ENCODE results near the gene LDB3. TPM values are rescaled to one million over a fixed set of nuclear protein-coding genes. Genes with fewer than 3 reads are reported as not detected.

The LDB3 gene
- total RNA-seq, 2 donors from 2014 or later, result 0.66 to 0.78 TPM

GRCh38 chr10:86727470-86727869 lies 59.2 kb downstream of the LDB3 start:
- H3K9me3 ChIP-seq, result no peaks in the 10 kb centered on the region
- ATAC-seq (no peak), DNase-seq (no peak)
- H3K4me3 ChIP-seq, result no peak overlapping the region
- peaks cover 7% of the 10 kb centered on the region for H3K4me1 ChIP-seq
- TF ChIP-seq POLR2A (IDR thresholded peaks at IDR 0.05) (no peak), CTCF (IDR thresholded peaks at IDR 0.05) (no peak)
- no peak overlapping the region for H3K27ac ChIP-seq
- intact Hi-C loops (cut with DNase I), result no loop called here
- H3K27me3 ChIP-seq, result no peaks in the 10 kb centered on the region
- no peaks in the 10 kb centered on the region for H3K36me3 ChIP-seq (replicated peaks in 1 of 2; ENCODE audit: insufficient read depth in 1 of 2, low read depth in 2 of 2)
- WGBS, 2 donors, result 76 to 83% methylated on average over 6 of the region's 6 CpGs

- 86 to 90% methylated on average over 3 of the region's 3 CpGs for WGBS, 2 donors
- no peaks in the 10 kb centered on the region for H3K36me3 ChIP-seq (replicated peaks in 1 of 2; ENCODE audit: insufficient read depth in 1 of 2, low read depth in 2 of 2)
- DNase-seq, result no peak
- no peak overlapping the region for H3K27ac ChIP-seq
- H3K4me1 ChIP-seq, result peaks cover 7% of the 10 kb centered on the region
- no peaks in the 10 kb centered on the region for H3K27me3 ChIP-seq
- intact Hi-C loops (cut with DNase I), result no loop called here
- ATAC-seq, result no peak
- no peak overlapping the region for H3K4me3 ChIP-seq
- TF ChIP-seq CTCF (IDR thresholded peaks at IDR 0.05) (no peak), POLR2A (IDR thresholded peaks at IDR 0.05) (no peak)
- no peaks in the 10 kb centered on the region for H3K9me3 ChIP-seq
Measured at GRCh38 chr10:86728056-86728455, 59.7 kb downstream of the LDB3 start.

- TF ChIP-seq POLR2A (IDR thresholded peaks at IDR 0.05) (no peak), CTCF (IDR thresholded peaks at IDR 0.05) (no peak)
- ATAC-seq (no peak), DNase-seq (no peak)
- no peak overlapping the region for H3K4me3 ChIP-seq
- no peaks in the 10 kb centered on the region for H3K36me3 ChIP-seq (replicated peaks in 1 of 2; ENCODE audit: insufficient read depth in 1 of 2, low read depth in 2 of 2)
- WGBS, 2 donors, result 60 to 79% methylated on average over 1 of the region's 1 CpG
- no peak overlapping the region for H3K27ac ChIP-seq
- no peaks in the 10 kb centered on the region for H3K27me3 ChIP-seq
- peaks cover 7% of the 10 kb centered on the region for H3K4me1 ChIP-seq
- H3K9me3 ChIP-seq, result no peaks in the 10 kb centered on the region
- intact Hi-C loops (cut with DNase I), result no loop called here
Measured at GRCh38 chr10:86729677-86730076, 61.4 kb downstream of the LDB3 start.

- Histone ChIP-seq H3K4me3 (no peak overlapping the region), H3K36me3 (replicated peaks in 1 of 2; ENCODE audit: insufficient read depth in 1 of 2, low read depth in 2 of 2) (no peaks in the 10 kb centered on the region), H3K9me3 (no peaks in the 10 kb centered on the region), H3K4me1 (peaks cover 7% of the 10 kb centered on the region), H3K27ac (no peak overlapping the region), H3K27me3 (no peaks in the 10 kb centered on the region)
- intact Hi-C loops (cut with DNase I), result no loop called here
- TF ChIP-seq POLR2A (IDR thresholded peaks at IDR 0.05) (no peak), CTCF (IDR thresholded peaks at IDR 0.05) (no peak)
- ATAC-seq (no peak), DNase-seq (peak; percentile 37 to 80 (median 70))
- 70 to 86% methylated on average over 1 of the region's 1 CpG for WGBS, 2 donors
Measured at GRCh38 chr10:86730227-86730626, 61.9 kb downstream of the LDB3 start.

GRCh38 chr10:86732771-86733170 lies 64.5 kb downstream of the LDB3 start:
- intact Hi-C loops (cut with DNase I), result no loop called here

More at GRCh38 chr10:86732771-86733170, 64.5 kb downstream of the LDB3 start:
- no peak overlapping the region for H3K27ac ChIP-seq
- TF ChIP-seq CTCF (IDR thresholded peaks at IDR 0.05) (no peak), POLR2A (IDR thresholded peaks at IDR 0.05) (no peak)
- WGBS, 2 donors, result 85% methylated on average over 12 to 13 of the region's 13 CpGs
- ATAC-seq (no peak), DNase-seq (no peak)
- no peaks in the 10 kb centered on the region for H3K36me3 ChIP-seq (replicated peaks in 1 of 2; ENCODE audit: insufficient read depth in 1 of 2, low read depth in 2 of 2)
- no peak overlapping the region for H3K4me3 ChIP-seq
- no peaks in the 10 kb centered on the region for H3K27me3 ChIP-seq
- H3K4me1 ChIP-seq, result no peaks in the 10 kb centered on the region
- no peaks in the 10 kb centered on the region for H3K9me3 ChIP-seq
